HT-29 (cell line): Measurements from ENCODE around the gene WWOX. TPM values are rescaled to one million over a fixed set of nuclear protein-coding genes. Genes with fewer than 3 reads are reported as not detected.

Source experiments
- DNase-seq: peaks from one replicate; pipeline ENCODE4 v3.0.0-alpha.2; 2015; ENCODE audit warnings: low spot score
- total RNA-seq: library from RNA; depleted of rRNA; stranded (reverse); fragments of >200 nt; shearing (Covaris generic); gene quantifications from 2 replicates; pipeline ENCODE4 v1.2.3, GENCODE V29; 2014

Gene WWOX
- total RNA-seq, 1 experiment from 2014 or later, result 27.3 TPM

- DNase-seq, result no peak
These were observed 980.4 kb downstream of the WWOX start for GRCh38 chr16:79079656-79080420.

- no peak for DNase-seq
These were observed 982.0 kb downstream of the WWOX start for GRCh38 chr16:79081297-79082066.

- DNase-seq, result no peak
These were observed 983.5 kb downstream of the WWOX start for GRCh38 chr16:79082970-79083369.

GRCh38 chr16:79083508-79084299, 984.2 kb downstream of the WWOX start:
- no peak for DNase-seq

GRCh38 chr16:79088971-79089370, 989.5 kb downstream of the WWOX start:
- DNase-seq, result no peak

GRCh38 chr16:79089735-79090284, 990.4 kb downstream of the WWOX start:
- no peak for DNase-seq

- DNase-seq, result no peak
These were observed 991.5 kb downstream of the WWOX start for GRCh38 chr16:79090966-79091365.

- no peak for DNase-seq
These were observed 993.4 kb downstream of the WWOX start for GRCh38 chr16:79092846-79093245.

GRCh38 chr16:79093554-79093967, 994.1 kb downstream of the WWOX start:
- DNase-seq, result no peak

GRCh38 chr16:79096246-79096645, 996.8 kb downstream of the WWOX start:
- no peak for DNase-seq

GRCh38 chr16:79097166-79097565, 997.7 kb downstream of the WWOX start:
- DNase-seq, result no peak

- DNase-seq, result no peak
These were observed 998.3 kb downstream of the WWOX start for GRCh38 chr16:79097771-79098170.

- no peak for DNase-seq
These were observed 999.5 kb downstream of the WWOX start for GRCh38 chr16:79098907-79099306.

- DNase-seq, result no peak
These were observed 1000.3 kb downstream of the WWOX start for GRCh38 chr16:79099716-79100115.

GRCh38 chr16:79100447-79100846, 1001.0 kb downstream of the WWOX start:
- no peak for DNase-seq

- DNase-seq, result no peak
These were observed 1002.0 kb downstream of the WWOX start for GRCh38 chr16:79101491-79101890.

GRCh38 chr16:79104567-79104966, 1005.1 kb downstream of the WWOX start:
- DNase-seq, result no peak

- DNase-seq, result no peak
These were observed 1007.8 kb downstream of the WWOX start for GRCh38 chr16:79107301-79107700.

- DNase-seq, result no peak
These were observed 1010.3 kb downstream of the WWOX start for GRCh38 chr16:79109771-79110170.

GRCh38 chr16:79110242-79110641, 1010.8 kb downstream of the WWOX start:
- DNase-seq, result no peak

GRCh38 chr16:79110953-79111352, 1011.5 kb downstream of the WWOX start:
- no peak for DNase-seq

- DNase-seq, result no peak
These were observed 1013.0 kb downstream of the WWOX start for GRCh38 chr16:79112462-79112861.
